Omental fat pad (tissue), 4 donors: ENCODE data around the gene PCCA. TPM values are rescaled to one million over a fixed set of nuclear protein-coding genes. Genes with fewer than 3 reads are reported as not detected.

ENCODE experiments used
- ATAC-seq: fragments of 150-250 bp; one replicate; pipeline ENCODE4 v1.9.1; 2016; ENCODE audit warnings: mild to moderate bottlenecking, moderate library complexity; ENCODE audit not compliant: low FRiP score
- DNase-seq: peaks from one replicate; pipeline ENCODE4 v3.0.0-alpha.2; 2019; ENCODE audit warnings: low spot score
- CTCF ChIP-seq, 3 donors: fragments of 450-650 bp; IDR thresholded peaks; one replicate each; pipeline ENCODE4 v1.5.1; 2016 to 2017; ENCODE audit warnings: antibody characterized with exemption in 3 of 3, mild to moderate bottlenecking in 3 of 3, moderate library complexity in 2 of 3
- total RNA-seq, 4 donors: library from RNA; depleted of rRNA; stranded (reverse); fragments of >200 nt; gene quantifications; one replicate each; pipeline ENCODE4 v1.1.0, GENCODE V29; 2016

The PCCA gene
- total RNA-seq, 4 donors from 2014 or later = 27.5 to 61.6 (median 49.2) TPM

DNA sequence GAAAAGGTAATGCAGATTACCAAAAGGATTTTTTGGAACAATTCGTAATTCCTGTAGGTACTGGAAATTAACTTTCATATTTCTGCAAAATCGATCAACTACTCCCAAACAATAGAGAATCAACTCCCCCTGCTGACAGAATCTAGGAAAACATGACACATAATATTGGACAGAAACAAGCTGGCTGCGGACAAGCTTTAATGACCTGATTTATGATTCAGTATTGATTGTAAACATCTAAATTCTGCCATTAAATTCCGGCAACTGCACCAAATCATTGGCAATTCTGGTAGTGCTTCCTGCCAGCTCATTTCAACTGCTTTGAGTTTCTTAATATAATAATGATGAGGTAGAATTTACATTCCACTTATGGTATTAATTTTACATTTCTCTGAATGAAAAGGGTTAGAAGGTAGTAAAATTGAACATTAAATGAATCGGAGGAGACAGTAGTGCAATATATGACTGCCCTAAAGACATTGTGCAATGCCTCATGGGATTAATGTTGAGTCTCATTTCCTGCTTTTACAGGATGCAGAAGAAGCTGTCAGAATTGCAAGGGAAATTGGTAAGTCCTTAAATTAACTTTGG is 146.5 kb downstream of the PCCA start:
- TF ChIP-seq CTCF (IDR thresholded peaks at IDR 0.05) = no peak
- ATAC-seq (no peak), DNase-seq (no peak)

DNA sequence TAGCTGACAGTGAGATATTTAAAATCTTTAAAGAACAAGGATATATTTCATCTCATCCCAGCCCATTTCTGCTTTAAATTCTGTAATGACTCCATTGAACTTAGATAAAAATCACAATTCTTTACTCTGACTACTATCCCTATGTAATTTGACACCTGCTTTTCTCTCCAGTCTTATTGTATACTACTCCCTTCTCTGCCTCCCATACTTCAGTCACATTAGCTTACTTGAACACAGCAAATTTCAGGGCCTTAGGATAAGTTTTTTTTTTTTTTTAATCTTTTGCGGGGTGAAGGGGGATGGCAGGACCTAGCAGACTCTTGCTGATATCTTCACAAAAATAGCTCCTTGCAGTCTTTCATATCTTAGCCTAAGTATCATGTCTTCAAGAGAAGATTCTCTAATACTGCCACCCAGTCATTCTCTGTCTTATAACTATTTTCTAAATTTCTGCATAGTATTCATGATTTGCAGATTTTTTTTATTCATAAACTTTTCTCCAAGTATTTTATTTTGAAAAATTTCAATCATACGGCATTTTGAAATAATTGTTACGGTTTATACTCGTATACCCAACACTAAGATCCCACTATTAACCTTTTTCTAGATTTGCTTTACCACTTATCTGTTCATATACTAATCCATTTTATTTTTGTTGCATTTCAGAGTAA is 151.4 kb downstream of the PCCA start:
- DNase-seq = no peak
- ATAC-seq = no peak
- no peak for TF ChIP-seq CTCF (IDR thresholded peaks at IDR 0.05)

DNA sequence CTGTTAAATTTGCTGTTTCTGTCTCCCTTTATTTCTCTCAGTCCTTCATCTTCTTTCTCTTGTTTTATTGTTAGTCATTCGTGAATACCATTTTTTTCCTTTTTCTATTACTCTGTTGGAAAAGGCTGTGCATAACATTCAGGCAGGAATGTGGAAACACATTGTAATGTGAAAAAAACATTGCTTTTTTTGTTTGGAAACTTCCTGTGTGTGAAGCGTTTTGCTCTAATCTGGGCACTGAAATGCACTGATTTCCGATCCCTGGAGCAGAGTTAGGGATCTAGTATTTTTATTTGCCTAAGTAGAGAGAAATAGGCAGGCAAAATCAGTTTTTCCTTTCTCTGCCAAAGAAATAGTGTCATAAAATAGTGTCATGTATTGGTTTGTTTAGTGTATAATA is 155.5 kb downstream of the PCCA start:
- TF ChIP-seq CTCF (IDR thresholded peaks at IDR 0.05) = no peak
- no peak for DNase-seq
- no peak for ATAC-seq

- ATAC-seq (no peak), DNase-seq (no peak)
- no peak for TF ChIP-seq CTCF (IDR thresholded peaks at IDR 0.05)
Observed at GRCh38 chr13:100245104-100245503, 156.2 kb downstream of the PCCA start.

- DNase-seq = no peak
- ATAC-seq = no peak
- TF ChIP-seq CTCF (IDR thresholded peaks at IDR 0.05) = no peak
Observed at GRCh38 chr13:100247937-100248336, 159.0 kb downstream of the PCCA start.

GRCh38 chr13:100254002-100254401 is 165.1 kb downstream of the PCCA start:
- no peak for TF ChIP-seq CTCF (IDR thresholded peaks at IDR 0.05)
- ATAC-seq (no peak), DNase-seq (no peak)

DNA sequence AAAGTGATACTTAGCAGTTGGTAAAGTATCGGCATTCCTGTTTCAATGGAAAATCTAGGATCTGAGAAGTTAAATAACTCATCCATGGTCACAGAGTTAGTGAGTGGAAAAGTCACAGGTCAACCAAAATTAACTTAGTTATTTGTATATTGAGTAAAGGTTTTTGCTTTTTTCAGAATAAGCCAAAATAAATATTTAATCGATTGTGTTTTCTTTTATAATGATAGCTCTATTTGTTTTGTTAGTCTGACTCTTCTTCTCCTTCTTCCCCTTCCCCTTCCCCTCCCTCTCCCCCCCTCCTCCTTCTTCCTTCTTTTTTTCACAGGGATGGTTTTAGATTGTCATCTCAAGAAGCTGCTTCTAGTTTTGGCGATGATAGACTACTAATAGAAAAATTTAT is 173.5 kb downstream of the PCCA start:
- no peak for ATAC-seq
- DNase-seq = no peak
- no peak for TF ChIP-seq CTCF (IDR thresholded peaks at IDR 0.05)
